ENCODE data around the gene TUBB4B.

GRCh38 chr9:137202966-137203365 lies 38.1 kb upstream of the TUBB4B start:
- TF ChIP-seq CTCF (IDR thresholded peaks at IDR 0.05) (no peak), POLR2A (IDR thresholded peaks at IDR 0.05) (no peak)
